ENCODE results near the gene SP2.

SP2 gene

DNA sequence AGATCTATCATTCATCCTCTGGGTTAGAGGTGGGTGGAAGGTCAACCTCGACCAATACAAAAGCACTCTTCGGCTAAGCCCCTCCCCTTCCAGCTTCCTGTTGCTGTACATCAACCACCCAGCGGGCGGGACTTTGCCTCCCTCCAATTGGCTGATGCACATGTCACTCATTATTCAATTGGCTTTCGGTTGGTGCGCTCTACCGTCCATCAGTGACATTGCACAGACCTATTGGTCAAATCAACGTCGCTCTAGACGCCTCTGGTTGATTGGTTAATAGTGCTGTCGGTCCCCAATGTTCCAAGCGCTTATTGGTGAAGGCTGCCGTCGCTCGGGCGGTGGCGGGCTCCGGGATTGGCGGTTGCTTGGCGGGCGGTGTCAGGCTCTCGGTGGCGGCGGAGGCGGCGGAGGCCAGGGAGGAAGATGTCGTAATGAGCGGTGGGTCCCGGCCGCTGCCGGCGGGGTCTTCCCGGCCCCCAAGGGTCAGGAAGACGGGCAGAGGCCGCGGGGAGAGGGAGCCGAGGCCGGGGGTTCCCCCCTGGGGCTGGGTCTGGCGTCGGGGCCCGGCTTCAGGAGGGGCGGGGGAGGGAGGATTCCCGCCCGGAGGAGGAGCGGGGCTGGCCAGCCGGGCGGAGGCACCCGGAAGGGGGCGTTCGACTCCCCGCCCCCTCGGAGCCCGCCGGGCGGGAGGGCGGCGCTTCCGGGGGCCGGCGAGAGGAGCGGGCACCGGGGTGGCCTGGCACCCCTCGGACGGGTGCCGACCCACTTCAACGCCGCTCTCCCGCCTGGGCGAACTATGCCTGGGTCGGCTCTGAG is at the start of gene SP2:
SP2 (plus strand) TSS at position 381 of the 816 bp plus-strand sequence; CDS start at position 432, 51 bp downstream.
- TF ChIP-seq, protein P1, sequence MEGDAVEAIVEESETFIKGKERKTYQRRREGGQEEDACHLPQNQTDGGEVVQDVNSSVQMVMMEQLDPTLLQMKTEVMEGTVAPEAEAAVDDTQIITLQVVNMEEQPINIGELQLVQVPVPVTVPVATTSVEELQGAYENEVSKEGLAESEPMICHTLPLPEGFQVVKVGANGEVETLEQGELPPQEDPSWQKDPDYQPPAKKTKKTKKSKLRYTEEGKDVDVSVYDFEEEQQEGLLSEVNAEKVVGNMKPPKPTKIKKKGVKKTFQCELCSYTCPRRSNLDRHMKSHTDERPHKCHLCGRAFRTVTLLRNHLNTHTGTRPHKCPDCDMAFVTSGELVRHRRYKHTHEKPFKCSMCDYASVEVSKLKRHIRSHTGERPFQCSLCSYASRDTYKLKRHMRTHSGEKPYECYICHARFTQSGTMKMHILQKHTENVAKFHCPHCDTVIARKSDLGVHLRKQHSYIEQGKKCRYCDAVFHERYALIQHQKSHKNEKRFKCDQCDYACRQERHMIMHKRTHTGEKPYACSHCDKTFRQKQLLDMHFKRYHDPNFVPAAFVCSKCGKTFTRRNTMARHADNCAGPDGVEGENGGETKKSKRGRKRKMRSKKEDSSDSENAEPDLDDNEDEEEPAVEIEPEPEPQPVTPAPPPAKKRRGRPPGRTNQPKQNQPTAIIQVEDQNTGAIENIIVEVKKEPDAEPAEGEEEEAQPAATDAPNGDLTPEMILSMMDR (IDR thresholded peaks at IDR 0.05), result no peak

DNA sequence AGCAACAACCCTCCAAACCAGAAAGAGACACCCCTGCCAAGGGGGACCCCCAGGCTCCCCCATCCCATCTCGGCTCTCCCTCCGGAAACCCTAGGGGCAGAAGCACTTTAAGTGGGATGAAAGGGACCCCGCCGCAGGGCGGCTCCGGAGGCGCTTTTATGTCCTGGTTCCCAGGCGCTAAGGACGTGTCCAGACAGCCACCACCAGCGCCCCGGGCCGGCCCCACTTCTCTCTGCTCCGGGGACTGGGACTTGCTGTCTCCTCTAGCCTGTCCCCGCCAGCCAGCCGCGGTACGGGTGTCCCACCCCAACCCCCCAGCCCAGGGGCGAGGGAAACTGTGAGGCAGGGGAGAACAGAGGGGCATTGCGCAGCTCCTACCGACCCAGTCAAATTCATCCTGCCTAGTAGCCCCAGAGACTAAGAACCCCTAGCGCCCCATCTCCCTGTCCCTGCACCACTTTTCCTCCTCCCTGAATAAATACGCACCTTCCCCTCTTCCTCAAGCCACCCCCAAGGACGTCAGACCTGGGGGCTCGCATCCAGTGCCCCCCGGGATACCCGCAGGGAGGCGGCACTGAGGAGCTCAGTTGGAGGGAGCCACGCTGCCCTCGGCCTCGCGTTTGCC is 49.2 kb upstream of the SP2 start:
- TF ChIP-seq, protein P1 (IDR thresholded peaks at IDR 0.05), result no peak

DNA sequence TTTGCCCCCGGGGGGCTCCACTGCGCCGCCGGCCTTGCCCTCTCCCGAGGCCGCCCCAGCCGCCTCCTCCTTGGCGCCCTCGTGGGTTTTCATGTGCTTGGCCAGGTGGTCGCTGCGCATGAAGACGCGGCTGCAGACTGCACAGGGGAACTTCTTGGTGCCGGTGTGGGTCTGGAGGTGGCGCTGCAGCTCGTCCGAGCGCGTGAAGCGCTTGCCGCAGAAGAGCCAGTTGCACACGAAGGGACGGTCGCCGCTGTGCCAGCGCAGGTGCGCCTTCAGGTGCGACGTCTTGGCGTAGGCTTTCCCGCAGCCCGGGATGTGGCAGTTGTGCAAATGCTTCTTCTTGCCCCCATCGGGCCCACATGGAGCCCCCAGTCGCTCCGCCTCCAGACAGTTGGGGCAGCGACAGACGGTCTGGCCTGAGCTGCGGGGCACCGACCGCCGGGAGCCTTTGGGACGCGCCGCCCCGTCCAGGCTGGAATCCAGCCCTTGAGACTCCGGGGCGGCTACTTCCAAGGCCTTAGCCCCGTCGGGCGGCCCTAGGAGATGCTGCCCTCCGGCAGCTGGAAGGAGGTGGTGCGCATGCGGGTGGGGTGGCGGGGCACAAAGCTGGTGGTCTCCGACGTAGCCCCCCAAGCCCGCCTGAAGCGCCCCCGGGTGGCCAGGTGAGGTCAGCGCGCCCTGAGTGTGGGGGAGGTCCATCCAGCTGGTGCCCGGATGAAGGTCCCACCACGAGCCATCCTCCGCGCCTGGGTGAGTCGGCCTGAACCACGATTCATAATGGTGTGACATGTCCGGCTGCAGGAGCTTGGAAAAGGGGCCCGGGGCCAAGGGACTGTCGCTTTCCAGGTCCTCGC is 48.5 kb upstream of the SP2 start:
- TF ChIP-seq, protein P1 (IDR thresholded peaks at IDR 0.05), result peak; percentile 63

DNA sequence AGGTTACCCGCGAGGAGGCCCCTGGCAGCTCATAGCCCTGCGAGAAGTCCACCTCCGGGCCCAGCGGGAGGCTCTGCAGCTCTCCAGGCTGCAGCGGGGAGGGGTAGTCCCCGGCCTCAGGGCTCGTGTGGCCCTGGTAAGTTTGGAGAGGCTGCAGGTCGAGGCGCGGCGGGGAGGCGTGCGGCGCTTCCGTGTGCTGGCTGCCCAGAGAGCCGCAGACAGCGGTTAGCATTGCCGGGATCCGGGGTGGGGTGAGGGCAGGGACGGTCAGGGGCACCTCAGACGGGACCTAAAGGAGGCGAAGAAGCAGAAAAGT is 47.9 kb upstream of the SP2 start:
- TF ChIP-seq, protein P1 (IDR thresholded peaks at IDR 0.05), result no peak

DNA sequence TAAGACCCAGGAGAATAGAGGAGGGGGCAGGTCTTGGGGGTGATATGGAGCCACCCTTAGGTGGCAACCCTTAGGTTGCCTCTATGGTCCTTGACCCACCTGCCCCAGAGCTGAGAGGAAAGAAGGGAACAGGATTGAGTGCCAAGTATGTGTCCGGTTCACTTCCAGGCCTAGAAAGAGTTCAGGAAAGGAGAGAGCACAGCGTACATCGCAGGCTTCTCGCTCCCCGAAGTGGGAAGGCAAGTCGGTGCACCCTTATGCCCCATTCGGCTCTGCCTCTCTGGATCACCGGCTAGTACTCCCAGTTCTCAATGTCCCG is 45.7 kb upstream of the SP2 start:
- TF ChIP-seq, protein P1 (IDR thresholded peaks at IDR 0.05), result no peak

DNA sequence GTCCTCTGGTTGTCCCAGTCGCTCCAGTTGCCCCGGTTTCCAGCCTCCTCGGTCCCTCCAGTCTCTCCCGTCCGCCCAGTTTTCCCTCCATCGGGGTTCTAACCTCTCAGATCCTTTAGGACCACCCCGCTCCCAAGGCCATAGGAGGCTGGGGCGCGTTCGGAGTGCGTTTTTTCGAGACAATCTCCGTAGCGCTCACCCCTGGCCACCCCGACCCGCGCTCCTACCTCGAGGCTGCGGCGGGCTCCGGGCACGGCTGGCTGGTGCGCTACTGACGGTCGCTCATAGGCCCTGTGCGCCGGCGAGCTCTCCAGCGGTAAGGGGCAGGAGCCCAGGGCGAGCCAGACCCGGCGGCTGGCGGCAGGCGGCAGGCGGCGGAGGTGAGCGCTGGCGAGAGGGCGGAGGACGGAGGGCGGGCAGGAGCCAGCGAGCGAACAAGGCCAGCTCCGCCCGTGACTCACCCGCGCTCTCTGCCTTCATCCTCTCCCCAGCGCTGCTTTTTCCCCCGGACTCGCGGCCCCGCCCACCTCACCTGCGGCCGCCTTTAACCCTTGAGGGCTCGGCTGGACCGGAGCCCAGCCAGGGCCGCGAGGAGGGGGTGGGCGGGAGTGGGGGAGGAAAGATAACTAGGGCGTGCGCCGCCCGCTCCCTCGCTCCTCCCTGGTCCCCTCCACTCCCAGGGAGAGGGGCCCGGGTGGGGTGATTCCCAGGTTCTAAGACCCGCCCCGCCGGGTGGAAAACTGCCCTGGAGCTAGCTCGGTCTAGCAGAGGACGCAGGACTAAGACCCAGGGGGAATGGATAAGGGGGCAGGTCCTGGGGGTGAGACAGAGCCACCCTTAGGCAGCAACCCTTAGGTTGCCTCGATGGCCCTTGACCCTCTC is 45.1 kb upstream of the SP2 start, which contains the start of gene SP6:
SP6 (minus strand) TSS at position 472 of the 882 bp plus-strand sequence. CDS start 2,734 bp downstream, outside the sequence.
- TF ChIP-seq, protein P1 (IDR thresholded peaks at IDR 0.05), result peak; percentile 44

DNA sequence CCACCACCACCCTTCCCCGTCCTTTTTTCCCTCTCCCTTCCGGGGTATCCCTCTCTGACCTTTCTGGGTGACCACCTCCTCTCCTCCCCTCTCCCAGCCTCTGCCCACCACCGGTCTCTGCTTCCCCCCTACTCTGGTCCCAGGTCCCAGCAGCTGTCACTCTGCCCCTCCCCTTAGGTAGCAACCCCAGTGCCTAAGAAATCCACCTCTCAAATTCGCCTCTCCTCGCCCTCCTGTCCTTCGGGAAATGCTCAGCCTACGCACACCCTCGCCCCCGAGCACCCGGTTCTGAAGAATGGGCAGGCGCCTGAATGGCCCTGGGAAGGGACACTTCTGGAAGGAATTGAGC is 44.3 kb upstream of the SP2 start:
- TF ChIP-seq, protein P1 (IDR thresholded peaks at IDR 0.05), result no peak

Data from LNCAP (cell line).